Mucosa of descending colon (tissue), 3 donors: ENCODE results near the gene OR9G4. TPM values are rescaled to one million over a fixed set of nuclear protein-coding genes. Genes with fewer than 3 reads are reported as not detected.

Source experiments
- ATAC-seq: fragments of 200-7000 bp; cut with Tn5 transposase; one replicate; pipeline ENCODE4 v1.9.1; 2020; ENCODE audit warnings: mild to moderate bottlenecking, moderate library complexity
- DNase-seq, 3 donors: peaks; one replicate each; pipeline ENCODE4 v3.0.0-alpha.2; 2020
- H3K36me3 ChIP-seq: fragments of 200-600 bp; one replicate; pipeline ENCODE4 v1.8.0; 2021; ENCODE audit warnings: low read depth, mild to moderate bottlenecking
- H3K4me1 ChIP-seq: fragments of 200-600 bp; one replicate; pipeline ENCODE4 v1.8.0; 2021; ENCODE audit warnings: low read depth, mild to moderate bottlenecking
- H3K4me3 ChIP-seq: fragments of 200-600 bp; one replicate; pipeline ENCODE4 v1.8.0; 2021; ENCODE audit warnings: mild to moderate bottlenecking
- H3K9me3 ChIP-seq: fragments of 200-600 bp; one replicate; pipeline ENCODE4 v1.8.0; 2021; ENCODE audit warnings: mild to moderate bottlenecking
- intact Hi-C, 2 donors: fragments of 100-400 bp; cut with DNase I in 1 of 2; cut with micrococcal nuclease in 1 of 2; formaldehyde crosslinking; loops; one replicate each; pipeline versions ENCODE4 v1.11.0 to v1.11.1; 2022; cut with DNase I, micrococcal nuclease
- microRNA-seq: library from miRNA; unstranded; fragments of <30 nt; microRNA quantifications from one replicate; pipeline ENCODE4, GENCODE V29; 2019
- total RNA-seq, 3 donors: library from RNA; stranded (reverse); fragmentation: NEBNext Ultra II Directional in 2 of 3; extraction: Animal tissue kit (Norgen Biotek cat#: 25700) in 2 of 3; gene quantifications; one replicate each; pipeline versions ENCODE4 v1.2.1 to v1.2.4, GENCODE V29; 2021 to 2023
- TF ChIP-seq, protein P1 (sequence below): fragments of 200-600 bp; IDR thresholded peaks from one replicate; pipeline ENCODE4 v1.8.0; 2022; ENCODE audit warnings: antibody characterized with exemption, mild to moderate bottlenecking
- donor health status: DM: no; HTN: no; CAD: no; lungs with moderate emphysema.
- donor health status: DM: no; HTN: no; CAD: no.
- donor health status: DM: no; HTN: yes; CAD: no.

OR9G4 gene
- total RNA-seq, 3 donors from 2014 or later = not detected

DNA sequence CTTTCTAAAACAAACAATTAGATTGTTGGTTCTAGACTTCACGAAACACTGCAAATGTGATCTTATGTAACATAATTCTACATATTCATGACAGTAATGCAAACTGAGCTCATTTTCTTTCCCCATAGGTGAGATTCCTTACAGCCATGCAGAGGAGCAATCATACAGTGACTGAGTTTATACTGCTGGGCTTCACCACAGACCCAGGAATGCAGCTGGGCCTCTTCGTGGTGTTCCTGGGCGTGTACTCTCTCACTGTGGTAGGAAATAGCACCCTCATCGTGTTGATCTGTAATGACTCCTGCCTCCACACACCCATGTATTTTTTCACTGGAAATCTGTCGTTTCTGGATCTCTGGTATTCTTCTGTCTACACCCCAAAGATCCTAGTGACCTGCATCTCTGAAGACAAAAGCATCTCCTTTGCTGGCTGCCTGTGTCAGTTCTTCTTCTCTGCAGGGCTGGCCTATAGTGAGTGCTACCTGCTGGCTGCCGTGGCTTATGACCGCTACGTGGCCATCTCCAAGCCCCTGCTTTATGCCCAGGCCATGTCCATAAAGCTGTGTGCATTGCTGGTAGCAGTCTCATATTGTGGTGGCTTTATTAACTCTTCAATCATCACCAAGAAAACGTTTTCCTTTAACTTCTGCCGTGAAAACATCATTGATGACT is 48.1 kb downstream of the OR9G4 start:
- TF ChIP-seq, protein P1, sequence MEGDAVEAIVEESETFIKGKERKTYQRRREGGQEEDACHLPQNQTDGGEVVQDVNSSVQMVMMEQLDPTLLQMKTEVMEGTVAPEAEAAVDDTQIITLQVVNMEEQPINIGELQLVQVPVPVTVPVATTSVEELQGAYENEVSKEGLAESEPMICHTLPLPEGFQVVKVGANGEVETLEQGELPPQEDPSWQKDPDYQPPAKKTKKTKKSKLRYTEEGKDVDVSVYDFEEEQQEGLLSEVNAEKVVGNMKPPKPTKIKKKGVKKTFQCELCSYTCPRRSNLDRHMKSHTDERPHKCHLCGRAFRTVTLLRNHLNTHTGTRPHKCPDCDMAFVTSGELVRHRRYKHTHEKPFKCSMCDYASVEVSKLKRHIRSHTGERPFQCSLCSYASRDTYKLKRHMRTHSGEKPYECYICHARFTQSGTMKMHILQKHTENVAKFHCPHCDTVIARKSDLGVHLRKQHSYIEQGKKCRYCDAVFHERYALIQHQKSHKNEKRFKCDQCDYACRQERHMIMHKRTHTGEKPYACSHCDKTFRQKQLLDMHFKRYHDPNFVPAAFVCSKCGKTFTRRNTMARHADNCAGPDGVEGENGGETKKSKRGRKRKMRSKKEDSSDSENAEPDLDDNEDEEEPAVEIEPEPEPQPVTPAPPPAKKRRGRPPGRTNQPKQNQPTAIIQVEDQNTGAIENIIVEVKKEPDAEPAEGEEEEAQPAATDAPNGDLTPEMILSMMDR = no peak
- no peak overlapping the region for H3K4me3 ChIP-seq
- no peaks in the 10 kb centered on the region for H3K36me3 ChIP-seq
- ATAC-seq (peak; percentile 50), DNase-seq (peak in 1 of 3 donors; percentile 23)
- H3K4me1 ChIP-seq = no peaks in the 10 kb centered on the region
- H3K9me3 ChIP-seq = no peaks in the 10 kb centered on the region
- intact Hi-C loops = no loop called here

DNA sequence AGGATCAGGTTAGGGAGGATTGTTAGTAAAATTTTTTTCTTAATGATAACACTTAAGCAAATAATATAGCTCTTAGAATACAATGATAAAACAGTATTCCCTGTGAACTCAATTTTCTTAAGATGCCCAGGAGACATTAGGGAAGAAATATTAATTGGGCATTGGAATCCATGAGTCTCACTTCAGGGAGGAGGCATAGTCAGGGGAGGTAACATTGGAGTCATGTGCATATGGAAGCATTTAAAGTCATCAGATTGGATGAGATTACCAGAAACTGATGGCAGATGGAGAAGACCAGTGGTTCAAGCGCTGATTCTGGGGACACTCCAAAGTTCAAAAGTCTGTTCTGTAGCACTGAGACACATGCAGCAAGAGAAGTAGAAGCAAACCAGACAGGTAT is 49.7 kb downstream of the OR9G4 start, which contains the start of gene OR9G1:
TSS of gene OR9G1 (plus strand) at position 301 of the 400 bp plus-strand sequence. CDS start 1,293 bp downstream, outside the sequence.
- Histone ChIP-seq H3K4me3 (no peak within 1 kb of the TSS), H3K9me3 (no peaks in the 10 kb centered on the region), H3K36me3 (no peaks in the 10 kb centered on the region), H3K4me1 (no peaks in the 10 kb centered on the region)
- DNase-seq (no peak), ATAC-seq (no peak)
- intact Hi-C loops = no loop called here
- TF ChIP-seq, protein P1 = no peak

DNA sequence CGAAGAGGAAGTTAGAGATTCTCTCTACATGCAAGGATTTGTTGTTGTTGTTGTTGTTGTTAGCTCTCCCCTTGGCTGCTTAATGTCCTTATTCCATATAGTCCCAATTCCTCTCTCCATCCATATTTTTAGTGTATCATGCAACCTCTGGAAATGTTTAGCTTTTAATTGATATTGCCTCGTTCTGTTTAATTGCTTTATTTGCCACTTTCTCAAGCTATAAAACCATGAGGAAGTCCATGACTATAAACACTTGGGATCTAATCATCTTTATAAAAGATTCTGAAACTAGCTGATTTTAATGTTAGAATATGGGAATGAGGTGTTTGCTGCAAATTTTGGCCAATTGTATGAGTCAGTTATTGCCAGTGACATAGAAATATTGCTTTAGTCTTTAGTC is 55.1 kb downstream of the OR9G4 start:
- intact Hi-C loops = no loop called here
- DNase-seq = no peak
- Histone ChIP-seq H3K9me3 (no peaks in the 10 kb centered on the region), H3K36me3 (no peaks in the 10 kb centered on the region), H3K4me3 (no peak overlapping the region), H3K4me1 (no peaks in the 10 kb centered on the region)
- TF ChIP-seq, protein P1 = no peak
- ATAC-seq = peak; percentile 49

Small RNA genes lying within 50 kb of the gene (microRNA-seq; reads per million reads assigned to microRNA genes)
- not detected for gene MIR6128

Other genes starting within 250 kb of the OR9G4 start
- gene OR5M11, start 205.4 kb downstream of the OR9G4 start, total RNA-seq = not detected
- not detected for gene OR5M10, start 171.0 kb downstream of the OR9G4 start, total RNA-seq
- not detected for gene OR5M1, start 133.8 kb downstream of the OR9G4 start, total RNA-seq
- gene OR5AP2, start 106.3 kb downstream of the OR9G4 start, total RNA-seq = not detected
- gene OR5AR1, start 85.0 kb downstream of the OR9G4 start, total RNA-seq = not detected
- not detected for gene OR9G1, start 49.6 kb downstream of the OR9G4 start, total RNA-seq
- gene OR5AK2, start 240.2 kb upstream of the OR9G4 start, total RNA-seq = not detected